H7 (cell line): ENCODE results near the gene UBASH3A. TPM values are rescaled to one million over a fixed set of nuclear protein-coding genes. Genes with fewer than 3 reads are reported as not detected.

Experiments
- total RNA-seq: library from RNA; depleted of rRNA; stranded (reverse); fragments of >200 nt; shearing (Covaris generic); gene quantifications from 2 replicates; pipeline ENCODE4 v1.2.3, GENCODE V29; 2014; rRNA removed

The UBASH3A gene
- total RNA-seq, 1 experiment from 2014 or later = not detected

Other genes starting within 250 kb of the UBASH3A start
- gene ABCG1, start 184.8 kb upstream of the UBASH3A start, total RNA-seq = 0.07 and 0.92 TPM in 2 replicates
- gene TFF3, start 88.5 kb upstream of the UBASH3A start, total RNA-seq = 2.1 and 9.2 TPM in 2 replicates
- gene TFF2, start 52.9 kb upstream of the UBASH3A start, total RNA-seq = not detected in 2 replicates
- gene TFF1, start 37.4 kb upstream of the UBASH3A start, total RNA-seq = 1.3 TPM in 1 of 2 replicates, not detected in the other
- gene TMPRSS3, start 7.8 kb upstream of the UBASH3A start, total RNA-seq = not detected in 2 replicates
- gene RSPH1, start 92.3 kb downstream of the UBASH3A start, total RNA-seq = 0.15 TPM in 1 of 2 replicates, not detected in the other
- 5.7 and 8.2 TPM in 2 replicates for gene SLC37A1, start 110.0 kb downstream of the UBASH3A start, total RNA-seq
- 24.2 and 37.9 TPM in 2 replicates for gene PDE9A, start 249.7 kb downstream of the UBASH3A start, total RNA-seq